Measurements from ENCODE around the gene ARPC1B.
"Not testable (repeated sequence)": the region's sequence is repeated elsewhere in the genome, so short reads cannot be mapped to it uniquely, and the experiment has no call there.

ARPC1B gene

DNA sequence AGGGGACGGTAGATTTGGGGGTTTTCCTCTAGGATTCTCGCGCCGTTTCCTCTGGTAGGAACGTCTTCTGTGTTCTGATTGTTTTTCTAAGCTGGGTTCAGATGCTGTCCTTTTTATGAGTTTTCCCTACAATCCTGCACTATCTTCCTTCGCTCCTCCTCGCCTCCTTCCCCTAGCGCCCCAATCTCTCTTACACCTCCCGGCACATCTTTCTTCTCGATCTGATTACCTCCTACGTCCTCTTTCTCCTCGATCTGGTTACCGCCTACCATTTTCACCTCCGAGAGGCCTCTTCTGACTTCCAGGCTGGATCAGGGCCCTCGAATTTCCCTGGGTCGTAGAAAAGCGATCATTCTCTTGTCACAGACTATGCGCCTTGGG is 34.7 kb downstream of the ARPC1B start:
- no peak for DNase-seq (ENCODE audit: low read depth, low spot score)

DNA sequence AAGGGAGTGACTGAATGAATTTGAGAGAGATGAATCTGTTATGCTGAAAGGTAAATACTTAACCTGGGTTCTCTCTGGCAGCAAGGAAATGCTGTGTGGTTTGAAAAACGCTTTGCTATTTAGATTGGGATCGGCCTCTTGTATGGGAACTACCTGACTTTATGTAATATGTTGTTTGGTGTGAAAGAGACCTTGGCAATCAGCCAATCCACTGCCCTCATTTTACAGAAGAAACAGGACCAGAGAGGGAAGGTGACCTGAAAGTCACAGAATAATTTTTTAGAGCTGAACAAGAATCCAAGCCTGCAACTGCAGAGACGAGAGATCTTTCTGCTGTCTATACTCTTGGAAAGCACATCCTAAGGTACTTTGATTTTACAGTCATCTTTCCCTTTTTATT is 35.3 kb downstream of the ARPC1B start:
- no peak for DNase-seq (ENCODE audit: low read depth, low spot score)

DNA sequence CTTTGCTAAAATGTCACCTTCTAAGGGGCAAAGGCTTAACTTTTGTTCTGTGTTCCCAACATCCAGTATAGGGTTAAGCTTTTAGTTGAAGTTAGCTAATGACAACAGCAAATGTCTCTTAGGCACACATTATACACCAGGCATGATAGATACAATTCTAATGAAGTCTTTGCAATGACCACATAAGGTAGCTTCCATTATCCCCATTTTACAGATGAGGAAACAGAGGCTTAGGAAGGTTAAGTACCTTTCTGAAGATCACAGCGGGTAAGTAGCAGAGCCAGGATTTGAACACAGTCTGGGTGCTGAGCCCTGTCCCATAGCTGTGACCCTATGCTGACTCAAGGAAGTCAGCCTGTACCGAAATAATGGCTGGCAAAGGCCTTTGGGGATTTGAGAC is 36.1 kb downstream of the ARPC1B start:
- DNase-seq (ENCODE audit: low read depth, low spot score) = no peak

DNA sequence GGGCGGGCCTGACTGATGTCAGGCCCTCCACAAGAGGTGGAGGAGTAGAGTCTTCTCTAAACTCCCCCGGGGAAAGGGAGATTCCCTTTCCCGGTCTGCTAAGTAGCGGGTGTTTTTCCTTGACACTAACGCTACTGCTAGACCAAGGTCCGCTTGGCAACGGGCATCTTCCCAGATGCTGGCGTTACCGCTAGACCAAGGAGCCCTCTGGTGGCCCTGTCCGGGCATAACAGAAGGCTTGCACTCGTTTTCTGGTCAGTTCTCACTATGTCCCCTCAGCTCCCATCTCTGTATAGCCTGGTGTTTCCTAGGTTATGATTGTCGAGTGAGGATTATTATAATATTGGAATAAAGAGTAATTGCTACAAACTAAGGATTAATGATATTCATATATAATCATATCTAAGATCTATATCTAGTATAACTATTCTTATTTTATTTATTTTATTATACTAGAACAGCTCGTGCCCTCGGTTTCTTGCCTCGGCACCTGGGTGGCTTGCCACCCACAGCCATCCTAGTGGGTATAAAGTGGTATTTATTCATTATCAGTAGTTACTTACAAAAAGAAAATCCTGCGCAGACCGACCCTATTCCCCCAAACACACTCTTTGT is 41.1 kb downstream of the ARPC1B start:
- DNase-seq (ENCODE audit: low read depth, low spot score) = not testable (repeated sequence)

GRCh38 chr7:99418260-99418659 is 43.7 kb downstream of the ARPC1B start:
- no peak for DNase-seq (ENCODE audit: low read depth, low spot score)

DNA sequence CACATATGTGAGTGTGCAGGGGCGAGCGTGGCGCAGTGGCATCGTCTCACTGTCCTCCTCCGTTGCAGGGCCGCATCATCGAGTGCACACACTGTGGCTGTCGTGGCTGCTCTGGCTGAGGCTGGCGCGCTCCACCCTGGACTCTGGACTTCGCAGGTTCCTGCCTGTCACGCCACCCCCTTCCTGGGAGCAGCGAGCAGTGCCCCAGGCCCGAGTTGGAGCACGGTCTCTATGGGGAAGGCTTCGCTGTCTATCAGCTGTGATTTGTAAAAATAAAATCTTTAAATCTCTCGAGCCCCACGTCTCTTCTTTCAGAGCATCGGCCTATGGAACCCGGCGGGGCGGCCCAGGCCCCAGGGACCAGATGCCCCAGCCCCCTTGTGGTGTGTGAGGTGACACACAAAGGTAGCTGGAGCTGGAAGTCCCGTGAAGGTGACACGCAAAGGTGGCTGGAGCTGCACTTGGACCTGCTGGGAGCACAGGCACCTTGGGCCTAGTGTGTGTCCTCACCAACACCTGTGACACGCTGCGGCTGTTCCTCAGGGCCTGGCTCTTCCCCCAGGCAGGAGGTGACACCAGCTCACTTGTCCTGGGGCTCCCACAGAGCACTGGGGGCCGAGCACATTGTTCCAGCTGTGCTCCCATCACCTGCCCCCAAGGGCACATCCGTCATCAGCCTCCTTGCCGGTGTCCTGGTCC is 44.9 kb downstream of the ARPC1B start:
- no peak for DNase-seq (ENCODE audit: low read depth, low spot score)

DNA sequence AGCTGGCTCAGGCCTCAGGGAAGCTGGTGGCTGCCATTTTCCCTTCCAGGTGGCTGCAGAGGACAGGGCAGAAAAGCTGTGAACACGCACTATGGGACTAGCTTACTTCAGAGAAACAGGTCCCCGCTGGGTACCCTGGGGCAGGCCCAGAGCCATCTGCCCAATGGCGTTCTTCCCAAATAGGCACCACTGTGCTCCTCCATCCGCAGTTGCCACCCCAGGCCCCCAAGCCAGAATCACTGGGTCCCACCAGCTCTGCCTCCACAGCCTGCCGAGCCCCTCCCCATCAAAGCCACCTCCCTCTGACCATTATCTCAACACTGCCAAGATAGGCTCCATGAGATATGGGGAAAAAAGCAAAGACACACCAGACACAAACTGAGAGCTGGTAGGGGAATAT is 45.7 kb downstream of the ARPC1B start:
- no peak for DNase-seq (ENCODE audit: low read depth, low spot score)

DNA sequence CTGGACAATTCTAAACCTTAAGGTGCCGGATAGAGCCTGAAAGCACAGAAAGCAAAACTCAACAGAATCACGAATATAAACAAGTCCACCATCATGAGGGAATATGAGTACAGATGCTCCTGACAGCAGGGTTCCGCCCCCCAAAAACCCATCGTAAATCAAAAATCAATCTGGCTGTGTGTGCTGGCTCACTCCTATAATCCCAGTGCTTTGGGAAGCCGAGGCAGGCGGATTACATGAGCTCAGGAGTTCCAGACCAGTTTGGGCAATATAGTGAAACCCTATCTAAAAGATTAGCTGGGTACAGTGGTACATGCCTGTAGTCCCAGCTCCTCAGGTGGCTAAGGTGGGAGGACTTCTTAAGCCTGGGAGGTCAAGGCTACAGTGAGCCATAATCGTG is 46.5 kb downstream of the ARPC1B start:
- DNase-seq (ENCODE audit: low read depth, low spot score) = no peak

- no peak for DNase-seq (ENCODE audit: low read depth, low spot score)
Observed at GRCh38 chr7:99422186-99422585, 47.7 kb downstream of the ARPC1B start.

DNA sequence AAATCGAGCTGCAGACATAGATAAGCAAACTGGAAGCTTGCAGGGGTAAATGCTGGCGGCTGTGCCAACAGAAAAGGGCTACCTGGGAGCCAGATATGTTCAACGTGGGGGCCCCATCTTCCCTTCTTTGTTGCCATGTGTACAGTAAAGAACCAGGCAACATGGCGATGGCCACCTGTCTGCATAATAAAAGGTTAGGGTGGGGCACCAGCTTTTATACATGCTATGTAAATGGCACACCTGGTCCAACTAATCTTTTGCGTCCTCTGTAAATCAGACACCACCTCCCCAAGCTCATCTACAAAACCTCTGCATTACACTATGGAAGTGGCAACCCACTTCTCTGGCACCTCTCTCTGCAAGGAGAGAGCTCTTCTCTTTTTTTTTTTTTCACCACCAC is 48.1 kb downstream of the ARPC1B start:
- no peak for DNase-seq (ENCODE audit: low read depth, low spot score)

GRCh38 chr7:99424932-99425730 is 50.6 kb downstream of the ARPC1B start:
- DNase-seq (ENCODE audit: low read depth, low spot score) = no peak

DNA sequence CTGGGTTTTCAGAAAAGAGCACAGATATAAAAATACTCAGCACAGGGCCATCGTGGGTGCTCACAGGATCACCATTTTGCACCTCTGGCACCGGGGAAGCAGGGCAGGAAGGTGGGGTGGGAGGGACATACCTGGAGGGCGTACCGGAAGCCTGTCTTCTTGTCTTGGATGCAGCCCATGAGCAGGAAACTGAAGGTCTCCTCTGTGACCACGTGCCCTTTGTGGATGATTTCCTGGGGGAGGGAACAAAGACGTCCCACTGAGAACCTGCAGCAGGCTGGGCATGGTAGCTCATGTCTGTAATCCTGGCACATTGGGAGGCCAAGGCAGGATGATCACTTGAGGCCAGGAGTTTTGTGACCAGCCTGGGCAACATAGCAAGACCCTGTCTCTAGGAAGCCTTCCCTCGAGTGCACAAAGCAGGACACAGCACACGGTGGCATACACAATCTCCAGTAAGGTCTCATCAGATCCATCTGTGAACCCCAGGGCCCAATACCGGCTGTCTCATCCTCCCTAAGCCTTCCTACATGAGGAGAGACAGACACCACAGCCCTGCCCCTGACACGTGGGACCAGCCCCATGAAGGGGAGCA is 54.5 kb downstream of the ARPC1B start:
- no peak for DNase-seq (ENCODE audit: low read depth, low spot score)

GRCh38 chr7:99429756-99430155 is 55.2 kb downstream of the ARPC1B start:
- no peak for DNase-seq (ENCODE audit: low read depth, low spot score)

DNA sequence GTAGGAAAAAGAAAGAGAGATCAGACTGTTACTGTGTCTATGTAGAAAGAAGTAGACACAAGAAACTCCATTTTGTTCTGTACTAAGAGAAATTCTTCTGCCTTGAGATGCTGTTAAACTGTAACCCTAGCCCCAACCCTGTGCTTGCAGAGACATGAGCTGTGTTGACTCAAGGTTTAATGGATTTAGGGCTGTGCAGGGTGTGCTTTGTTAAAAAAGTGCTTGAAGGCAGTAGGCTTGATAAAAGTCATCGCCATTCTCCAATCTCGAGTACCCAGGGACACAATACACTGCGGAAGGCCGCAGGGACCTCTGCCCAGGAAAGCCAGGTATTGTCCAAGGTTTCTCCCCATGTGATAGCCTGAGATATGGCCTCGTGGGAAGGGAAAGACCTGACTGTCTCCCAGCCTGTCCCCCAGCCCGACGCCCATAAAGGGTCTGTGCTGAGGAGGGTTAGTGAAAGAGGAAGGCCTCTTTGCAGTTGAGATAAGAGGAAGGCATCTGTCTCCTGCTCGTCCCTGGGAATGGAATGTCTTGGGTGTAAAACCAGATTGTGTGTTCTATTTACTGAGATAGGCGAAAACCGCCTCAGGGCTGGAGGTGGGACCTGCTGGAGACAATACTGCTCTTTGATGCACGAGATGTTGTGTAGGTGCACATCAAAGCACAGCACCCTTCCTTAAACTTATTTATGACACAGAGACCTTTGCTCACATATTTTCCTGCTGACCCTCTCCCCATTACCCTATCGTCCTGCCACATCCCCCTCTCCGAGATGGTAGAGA is 57.4 kb downstream of the ARPC1B start:
- DNase-seq (ENCODE audit: low read depth, low spot score) = not testable (repeated sequence)

GRCh38 chr7:99433158-99433557 is 58.6 kb downstream of the ARPC1B start:
- no peak for DNase-seq (ENCODE audit: low read depth, low spot score)

DNA sequence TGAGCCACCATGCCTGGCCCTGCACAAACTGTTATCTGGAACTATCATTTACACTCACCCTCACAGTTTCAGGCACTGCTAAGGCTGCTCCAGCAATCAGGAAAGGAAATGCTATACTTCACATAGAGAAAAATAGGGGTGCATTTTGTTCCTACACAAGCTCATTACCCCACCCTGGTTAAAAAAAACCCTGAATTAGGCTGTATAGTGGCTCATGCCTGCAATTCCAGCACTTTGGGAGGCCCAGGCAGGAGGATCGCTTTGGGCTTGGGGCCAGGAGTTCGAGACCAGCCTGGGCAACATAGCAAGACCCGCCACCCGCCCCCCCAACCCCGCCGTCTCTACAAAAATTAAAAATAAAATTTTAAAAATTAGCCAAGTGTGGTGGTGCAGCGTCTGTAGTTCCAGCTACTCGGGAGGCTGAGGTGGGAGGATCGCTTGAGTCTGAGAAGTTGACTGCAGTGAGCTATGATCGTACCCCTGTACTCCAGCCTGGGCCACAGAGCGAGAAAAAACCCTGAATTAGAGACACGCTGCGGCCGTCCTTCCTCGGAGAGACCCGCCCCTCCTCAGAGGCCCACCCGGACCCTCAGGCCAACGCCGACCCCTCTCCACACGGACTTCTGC is 63.5 kb downstream of the ARPC1B start:
- DNase-seq (ENCODE audit: low read depth, low spot score) = no peak

GRCh38 chr7:99438573-99439480 is 64.3 kb downstream of the ARPC1B start, which contains the start of the genes CPSF4 and PTCD1:
TSS of gene CPSF4 (plus strand) at chr7:99438943. CDS start at chr7:99439083, 140 bp downstream.
TSS of gene PTCD1 (minus strand) at chr7:99438798. CDS start at chr7:99435242, 3,556 bp downstream.
- DNase-seq (ENCODE audit: low read depth, low spot score) = peak; percentile 75

DNA sequence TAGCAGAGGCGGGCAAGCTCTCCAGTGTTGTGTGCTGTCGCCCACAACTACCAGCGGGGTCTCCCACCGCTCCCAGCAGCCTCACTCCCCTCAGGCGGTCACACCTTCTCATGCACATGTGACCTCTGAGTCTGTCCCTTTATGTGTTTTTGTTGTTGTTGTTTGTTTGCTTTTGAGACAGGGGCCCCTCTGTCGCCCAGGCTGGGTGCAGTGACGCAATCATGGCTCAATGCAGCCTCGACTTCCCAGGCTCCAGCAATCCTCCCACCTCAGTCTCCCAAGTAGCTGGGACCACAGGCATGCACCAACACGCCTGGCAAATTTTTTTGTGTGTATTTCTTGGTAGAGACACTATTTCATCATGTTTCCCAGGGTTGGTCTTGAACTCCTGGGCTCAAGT is 65.7 kb downstream of the ARPC1B start:
- DNase-seq (ENCODE audit: low read depth, low spot score) = no peak
